GM21423 (cell line): ENCODE measurements around the gene PHIP.
"Not testable (repeated sequence)": the region's sequence is repeated elsewhere in the genome, so short reads cannot be mapped to it uniquely, and the experiment has no call there.

Experiments
- ATAC-seq: cut with Tn5 transposase; IDR thresholded peaks from one replicate; pipeline ENCODE4 v1.9.1; 2021; ENCODE audit warnings: mild to moderate bottlenecking, moderate library complexity; ENCODE audit not compliant: unreplicated experiment

Gene PHIP

GRCh38 chr6:78942446-78942845 lies 135.6 kb downstream of the PHIP start:
- ATAC-seq, result no peak

GRCh38 chr6:78936515-78936914 lies 141.5 kb downstream of the PHIP start:
- ATAC-seq, result no peak

GRCh38 chr6:78935553-78935952 lies 142.5 kb downstream of the PHIP start:
- no peak for ATAC-seq

GRCh38 chr6:78925317-78925716 lies 152.7 kb downstream of the PHIP start:
- ATAC-seq, result no peak

GRCh38 chr6:78921168-78921567 lies 156.9 kb downstream of the PHIP start:
- not testable (repeated sequence) for ATAC-seq

- no peak for ATAC-seq
Observed at GRCh38 chr6:78917788-78918187, 160.3 kb downstream of the PHIP start.

GRCh38 chr6:78916411-78916810 lies 161.6 kb downstream of the PHIP start:
- no peak for ATAC-seq

GRCh38 chr6:78911218-78911940 lies 166.7 kb downstream of the PHIP start:
- ATAC-seq, result no peak

- peak; percentile 72 for ATAC-seq
Observed at GRCh38 chr6:78910591-78911171, 167.4 kb downstream of the PHIP start.

- ATAC-seq, result no peak
Observed at GRCh38 chr6:78910010-78910409, 168.0 kb downstream of the PHIP start.

GRCh38 chr6:78909391-78909790 lies 168.7 kb downstream of the PHIP start:
- ATAC-seq, result no peak

- ATAC-seq, result no peak
Observed at GRCh38 chr6:78908621-78909020, 169.4 kb downstream of the PHIP start.

GRCh38 chr6:78896227-78896626 lies 181.8 kb downstream of the PHIP start:
- no peak for ATAC-seq

- ATAC-seq, result not testable (repeated sequence)
Observed at GRCh38 chr6:78889901-78890300, 188.2 kb downstream of the PHIP start.
